OCI-LY3 (cell line): Measurements from ENCODE around the gene IL9.
A peak's percentile ranks its signal among the peaks of the same experiment; 100 is the strongest.

ENCODE experiments used
- H2AFZ ChIP-seq: fragments of 200-600, 300-600 bp; shearing (Covaris generic); 2 replicates; pipeline ENCODE4 v1.6.0; 2014; ENCODE audit warnings: antibody characterized with exemption, low read depth, low read length
- H3K27ac ChIP-seq: fragments of 200-600, 300-600 bp; sonication (generic); 2 replicates; pipeline ENCODE4 v1.5.1; 2014; ENCODE audit warnings: mild to moderate bottlenecking, low read length, moderate library complexity, mixed read lengths
- H3K27me3 ChIP-seq: fragments of 200-600, 300-600 bp; sonication (generic); 2 replicates; pipeline ENCODE4 v1.6.1; 2014; ENCODE audit warnings: low read depth, low read length, mixed read lengths
- H3K36me3 ChIP-seq: fragments of 200-600, 300-600 bp; sonication (generic); replicated peaks from 2 replicates; pipeline ENCODE3; 2014; ENCODE audit warnings: low read depth, low read length, mixed read lengths
- H3K4me1 ChIP-seq: fragments of 300-600, 200-600 bp; sonication (generic); 2 replicates; pipeline ENCODE4 v1.6.1; 2014; ENCODE audit warnings: low read length, mixed read lengths
- H3K4me2 ChIP-seq: fragments of 200-600, 300-600 bp; sonication (generic); 2 replicates; pipeline ENCODE4 v1.6.1; 2014; ENCODE audit warnings: low read length, mixed read lengths
- H3K4me3 ChIP-seq: fragments of 300-600, 200-600 bp; sonication (generic); 2 replicates; pipeline ENCODE4 v1.5.1; 2014; ENCODE audit warnings: antibody characterized with exemption, mild to moderate bottlenecking, low read length, moderate library complexity
- H3K79me2 ChIP-seq: fragments of 300-600, 200-600 bp; shearing (Covaris generic); 2 replicates; pipeline ENCODE4 v1.6.1; 2014; ENCODE audit warnings: mild to moderate bottlenecking, low read length, mixed read lengths
- H3K9ac ChIP-seq: fragments of 300-600, 200-600 bp; shearing (Covaris generic); 2 replicates; pipeline ENCODE4 v1.6.0; 2014; ENCODE audit warnings: mild to moderate bottlenecking, low read length, moderate library complexity
- H3K9me3 ChIP-seq: fragments of 200-600, 300-600 bp; shearing (Covaris generic); 2 replicates; pipeline ENCODE4 v1.6.1; 2014; ENCODE audit warnings: low read length, mixed read lengths; ENCODE audit not compliant: insufficient read depth
- H4K20me1 ChIP-seq: fragments of 200-600, 300-600 bp; sonication (generic); 2 replicates; pipeline ENCODE4 v1.6.1; 2016; ENCODE audit warnings: low read length, mixed read lengths; ENCODE audit not compliant: insufficient read depth
- CTCF ChIP-seq: fragments of 200-600, 300-600 bp; sonication (generic); IDR thresholded peaks from 2 replicates; pipeline ENCODE4 v1.5.1; 2014; ENCODE audit warnings: antibody characterized with exemption, low read length, low read depth
- EZH2phosphoT487 ChIP-seq: fragments of 200-600 bp; shearing (Covaris generic); IDR thresholded peaks from 2 replicates; pipeline ENCODE4 v1.6.1; 2018; ENCODE audit warnings: antibody characterized with exemption, mixed run types, low read depth

Gene IL9

GRCh38 chr5:135880801-135881200 is 14.8 kb downstream of the IL9 start:
- Histone ChIP-seq H3K36me3 (no peaks in the 10 kb centered on the region), H3K4me2 (no peak overlapping the region), H3K4me3 (no peak overlapping the region), H3K27me3 (peaks cover 11% of the 10 kb centered on the region), H4K20me1 (no peaks in the 10 kb centered on the region), H3K9me3 (no peaks in the 10 kb centered on the region), H3K27ac (no peak overlapping the region), H2AFZ (no peak overlapping the region), H3K9ac (no peak overlapping the region), H3K4me1 (no peaks in the 10 kb centered on the region; the same call in 1 of the 2 replicates), H3K79me2 (no peaks in the 10 kb centered on the region)
- no peak for TF ChIP-seq EZH2phosphoT487

- Histone ChIP-seq H3K4me2 (no peak overlapping the region), H3K9ac (no peak overlapping the region)
These were observed 15.4 kb downstream of the IL9 start for GRCh38 chr5:135880278-135880677.

GRCh38 chr5:135879591-135879990 is 16.1 kb downstream of the IL9 start:
- no peak overlapping the region for H3K9ac ChIP-seq
- H3K4me3 ChIP-seq: no peak overlapping the region
- H3K4me1 ChIP-seq: no peaks in the 10 kb centered on the region; the same call in 1 of the 2 replicates
- no peaks in the 10 kb centered on the region for H4K20me1 ChIP-seq
- peaks cover 8% of the 10 kb centered on the region for H3K27me3 ChIP-seq
- H3K27ac ChIP-seq: no peak overlapping the region
- no peak overlapping the region for H2AFZ ChIP-seq
- no peaks in the 10 kb centered on the region for H3K9me3 ChIP-seq
- no peak overlapping the region for H3K4me2 ChIP-seq
- no peak for TF ChIP-seq EZH2phosphoT487
- TF ChIP-seq CTCF: no peak
- no peaks in the 10 kb centered on the region for H3K36me3 ChIP-seq
- H3K79me2 ChIP-seq: no peaks in the 10 kb centered on the region

More at GRCh38 chr5:135880278-135880677, 15.4 kb downstream of the IL9 start:
- Histone ChIP-seq H3K4me3 (no peak overlapping the region), H3K27me3 (peaks cover 11% of the 10 kb centered on the region), H3K4me1 (no peaks in the 10 kb centered on the region; the same call in 1 of the 2 replicates), H3K27ac (no peak overlapping the region), H3K9me3 (no peaks in the 10 kb centered on the region), H3K36me3 (no peaks in the 10 kb centered on the region), H2AFZ (no peak overlapping the region), H4K20me1 (no peaks in the 10 kb centered on the region), H3K79me2 (no peaks in the 10 kb centered on the region)
- TF ChIP-seq EZH2phosphoT487 (no peak), CTCF (peak; percentile 28)

- Histone ChIP-seq H3K27me3 (peaks cover 3% of the 10 kb centered on the region; the same call in 1 of the 2 replicates), H3K4me1 (no peaks in the 10 kb centered on the region; the same call in 1 of the 2 replicates), H3K36me3 (no peaks in the 10 kb centered on the region), H2AFZ (no peak overlapping the region), H3K79me2 (no peaks in the 10 kb centered on the region), H3K27ac (no peak overlapping the region), H3K4me2 (no peak overlapping the region), H3K9me3 (no peaks in the 10 kb centered on the region), H4K20me1 (no peaks in the 10 kb centered on the region), H3K9ac (no peak overlapping the region), H3K4me3 (no peak overlapping the region)
- TF ChIP-seq CTCF (no peak), EZH2phosphoT487 (no peak)
These were observed 17.5 kb downstream of the IL9 start for GRCh38 chr5:135878156-135878620.
